ENCODE results near the gene MGAT4D. TPM values are rescaled to one million over a fixed set of nuclear protein-coding genes. Genes with fewer than 3 reads are reported as not detected.

Gene MGAT4D
- total RNA-seq, 1 experiment from 2014 or later: not detected

- Histone ChIP-seq H3K4me2 (ENCODE audit: low read length) (no peak overlapping the region), H3K9me2 (ENCODE audit: insufficient read depth) (no peaks in the 10 kb centered on the region), H3K4me1 (ENCODE audit: control insufficient read depth in 1 of 2, insufficient read depth in 2 of 2, low read length in 2 of 2) (no peaks in the 10 kb centered on the region), H2AFZ (ENCODE audit: low read depth, low read length, poor library complexity, severe bottlenecking) (no peak overlapping the region), H3K36me3 (ENCODE audit: control insufficient read depth in 1 of 2, insufficient read depth in 2 of 2, low read length in 2 of 2) (no peaks in the 10 kb centered on the region), H3K9me3 (ENCODE audit: control insufficient read depth in 1 of 2, insufficient read depth in 1 of 2, low read depth in 1 of 2, low read length in 2 of 2) (no peaks in the 10 kb centered on the region), H4K20me1 (ENCODE audit: insufficient read depth) (no peaks in the 10 kb centered on the region), H3K79me2 (ENCODE audit: insufficient read depth, low read length) (no peaks in the 10 kb centered on the region), H3K4me3 (replicated peaks in 1 of 2; ENCODE audit: low read depth in 1 of 2, low read length in 2 of 2) (no peak overlapping the region), H3K27ac (ENCODE audit: low read depth, low read length) (no peak overlapping the region), H3K9ac (ENCODE audit: low read length) (no peak overlapping the region), H3K27me3 (ENCODE audit: insufficient read depth, low read length) (no peaks in the 10 kb centered on the region)
- CTCF ChIA-PET: no interaction called here
- DNase-seq (ENCODE audit: low read depth, low spot score): no peak
- RAD21 ChIA-PET (ENCODE audit: low non-redundant PET in 1 of 2, low total read pairs in 2 of 2, uncharacterized antibody in 2 of 2, unreplicated experiment in 2 of 2): no interaction called here
- POLR2A ChIA-PET: no interaction called here
- intact Hi-C loops (cut with micrococcal nuclease): no loop called here
- no TSS peak for BruUV-seq (replicated peaks)
- TF ChIP-seq ATF3 (IDR thresholded peaks at IDR 0.05) (no peak), CBX3 (IDR thresholded peaks at IDR 0.05; ENCODE audit: low read depth) (no peak), YY1 (IDR thresholded peaks at IDR 0.05; ENCODE audit: extremely low read depth, insufficient replicate concordance, low read depth, low read length) (no peak), SP1 (IDR thresholded peaks at IDR 0.05; ENCODE audit: low read depth) (no peak), JUND (IDR thresholded peaks at IDR 0.05) (no peak), CEBPB (IDR thresholded peaks at IDR 0.05; ENCODE audit: low read depth) (no peak), SRF (IDR thresholded peaks at IDR 0.05; ENCODE audit: low read depth) (no peak), REST (IDR thresholded peaks at IDR 0.05; ENCODE audit: low read depth) (no peak)
- ATAC-seq: no peak
Measured at GRCh38 chr4:140448830-140449229, 49.3 kb downstream of the MGAT4D start.

Measured in HCT116 (cell line).